Endothelial cell of umbilical vein (primary cell): ENCODE results near the gene CDK5RAP2. TPM values are rescaled to one million over a fixed set of nuclear protein-coding genes. Genes with fewer than 3 reads are reported as not detected.
"Not testable (repeated sequence)": the region's sequence is repeated elsewhere in the genome, so short reads cannot be mapped to it uniquely, and the experiment has no call there.

ENCODE experiments used
- BruUV-seq: library from RNA; stranded (reverse); fragments of 400-500 nt; replicated peaks from 2 replicates; lab custom pipeline; 2021; lab: Mats Ljungman, UMichigan
- CTCF ChIA-PET: fragments of 300-600, 350-600 bp; sonication (Branson Sonifier 250); formaldehyde crosslinking; loops from one replicate; lab custom pipeline; 2021; ENCODE audit warnings: antibody characterized with exemption, inconsistent platforms; lab: Charles Lee
- POLR2A ChIA-PET: fragments of 300-600, 350-600 bp; sonication (Branson Sonifier 250); formaldehyde crosslinking; loops from one replicate; lab custom pipeline; 2021; ENCODE audit warnings: antibody characterized with exemption, inconsistent platforms; lab: Charles Lee
- DNase-seq: peaks from one replicate; pipeline ENCODE4 v3.0.0-alpha.2; 2011; ENCODE audit warnings: low read depth, low spot score
- FAIRE-seq: peaks from 2 replicates; lab custom pipeline; 2011; peaks lifted over from hg19 to GRCh38; lab: Jason Lieb, UNC
- H2AFZ ChIP-seq: 2 replicates; pipeline ENCODE4 v1.6.0; 2012; ENCODE audit warnings: low read depth, low read length, control low read depth, inconsistent platforms
- H3K27ac ChIP-seq: 2 replicates; pipeline ENCODE4 v1.5.1; 2011; ENCODE audit warnings: low read depth, mild to moderate bottlenecking, control low read depth, low read length, moderate library complexity; ENCODE audit not compliant: insufficient read depth
- H3K27me3 ChIP-seq, 2 experiments: 2 replicates each; pipeline versions ENCODE4 v1.6.0 to v1.6.1; 2011; ENCODE audit warnings: low read length in 2 of 2, mixed read lengths in 1 of 2; ENCODE audit not compliant: control insufficient read depth in 2 of 2, insufficient read depth in 2 of 2
- H3K36me3 ChIP-seq, 2 experiments: 2 replicates in 1 of 2; 3 replicates in 1 of 2; pipeline ENCODE4 v1.5.1; 2011; ENCODE audit warnings: low read length in 2 of 2, mild to moderate bottlenecking in 1 of 2, moderate library complexity in 1 of 2; ENCODE audit not compliant: control insufficient read depth in 2 of 2, insufficient read depth in 2 of 2; ENCODE audit errors: extremely low read depth in 1 of 2
- H3K4me1 ChIP-seq: 3 replicates; pipeline ENCODE4 v1.5.1; 2011; ENCODE audit warnings: mild to moderate bottlenecking, low read length; ENCODE audit not compliant: control insufficient read depth, insufficient read depth; ENCODE audit errors: extremely low read depth
- H3K4me2 ChIP-seq: 2 replicates; pipeline ENCODE4 v1.6.1; 2011; ENCODE audit warnings: low read length, control low read depth, mixed read lengths; ENCODE audit not compliant: insufficient read depth
- H3K4me3 ChIP-seq, 3 experiments: fragments of 200-600 bp in 1 of 3; sonication (generic), shearing (Covaris generic) in 1 of 3; replicated peaks in 1 of 3; 2 replicates each; pipeline ENCODE4 v1.5.1; 2011 to 2016; ENCODE audit warnings: control low read depth in 3 of 3, low read length in 3 of 3, mild to moderate bottlenecking in 2 of 3, inconsistent platforms in 1 of 3, low read depth in 1 of 3, moderate library complexity in 1 of 3; ENCODE audit not compliant: insufficient read depth in 1 of 3
- H3K79me2 ChIP-seq: 2 replicates; pipeline ENCODE4 v1.6.0; 2012; ENCODE audit warnings: low read length, inconsistent platforms; ENCODE audit not compliant: control insufficient read depth, insufficient read depth
- H3K9ac ChIP-seq: replicated peaks from 2 replicates; pipeline ENCODE3; 2011; ENCODE audit warnings: low read length, control low read depth; ENCODE audit not compliant: insufficient read depth; ENCODE audit errors: extremely low read depth
- H3K9me1 ChIP-seq: replicated peaks from 3 replicates; pipeline ENCODE4 v1.6.0; 2011; ENCODE audit warnings: mild to moderate bottlenecking, low read length; ENCODE audit not compliant: control insufficient read depth, insufficient read depth; ENCODE audit errors: extremely low read depth
- H3K9me3 ChIP-seq: replicated peaks from 2 replicates; pipeline ENCODE4 v1.5.1; 2012; ENCODE audit warnings: low read length, inconsistent platforms; ENCODE audit not compliant: control insufficient read depth, insufficient read depth
- H4K20me1 ChIP-seq: replicated peaks from 2 replicates; pipeline ENCODE3; 2011; ENCODE audit warnings: mild to moderate bottlenecking, low read length; ENCODE audit not compliant: control insufficient read depth, insufficient read depth; ENCODE audit errors: extremely low read depth
- CTCF ChIP-seq, 2 donors: IDR thresholded peaks; 1 replicate in 1 of 2; 2 replicates in 1 of 2; pipeline ENCODE4 v1.5.1; 2011; ENCODE audit warnings: low read length in 2 of 2, mild to moderate bottlenecking in 2 of 2, moderate library complexity in 2 of 2, control low read depth in 1 of 2, inconsistent platforms in 1 of 2, low read depth in 1 of 2; ENCODE audit not compliant: insufficient read depth in 1 of 2; ENCODE audit errors: extremely low read depth in 1 of 2
- EZH2 ChIP-seq: IDR thresholded peaks from 2 replicates; pipeline ENCODE4 v1.6.1; 2012; ENCODE audit warnings: borderline replicate concordance, low read depth, mild to moderate bottlenecking, moderate library complexity, low read length, inconsistent platforms; ENCODE audit not compliant: severe bottlenecking
- FOS ChIP-seq: IDR thresholded peaks from 2 replicates; pipeline ENCODE4 v1.6.1; 2011; ENCODE audit warnings: mild to moderate bottlenecking, low read length, moderate library complexity, borderline replicate concordance; ENCODE audit not compliant: insufficient read depth
- GATA2 ChIP-seq: IDR thresholded peaks from 2 replicates; pipeline ENCODE4 v1.7.0; 2011; ENCODE audit warnings: low read depth, mild to moderate bottlenecking, moderate library complexity, mixed read lengths, low read length; ENCODE audit not compliant: insufficient read length, insufficient read depth
- JUN ChIP-seq: IDR thresholded peaks from 2 replicates; pipeline ENCODE4 v1.6.1; 2011; ENCODE audit warnings: borderline replicate concordance, low read depth; ENCODE audit not compliant: insufficient read length, insufficient read depth
- MAX ChIP-seq: IDR thresholded peaks from 2 replicates; pipeline ENCODE4 v1.6.1; 2011; ENCODE audit not compliant: insufficient read depth, insufficient read length
- MYC ChIP-seq: IDR thresholded peaks from one replicate; pipeline ENCODE4 v1.6.1; 2011; ENCODE audit warnings: mild to moderate bottlenecking, low read depth, low read length
- POLR2A ChIP-seq: IDR thresholded peaks from 2 replicates; pipeline ENCODE4 v1.6.1; 2012; ENCODE audit warnings: low read depth, mild to moderate bottlenecking, control low read depth, low read length
- dilution Hi-C: fragments of 300-500 bp; cut with MboI; formaldehyde crosslinking; loops from one replicate; pipeline ENCODE4 v1.15.0; 2019; ENCODE audit warnings: low sequenced_read_pairs; ENCODE audit not compliant: extremely low pct_ligation_motif_present
- intact Hi-C: fragments of 100-400 bp; cut with micrococcal nuclease; formaldehyde crosslinking; loops from one replicate; pipeline ENCODE4 v1.10.0; 2022
- polyA plus RNA-seq, 4 experiments: library from polyadenylated mRNA; depleted of rRNA in 3 of 4; stranded (reverse) in 3 of 4; unstranded in 1 of 4; fragments of >200 nt; gene quantifications; 2 replicates each; pipeline versions ENCODE4 v1.2.1 to v1.2.3, GENCODE V29; 2011 to 2012; ENCODE audit warnings: missing spikeins in 1 of 4
- total RNA-seq: library from RNA; stranded (reverse); gene quantifications from 2 replicates; pipeline ENCODE4 v1.2.3, GENCODE V29; 2021

Gene CDK5RAP2
- total and polyA plus RNA-seq, 2 donors (not counting 3 experiments of a cell fraction or from before 2014, with no cell fraction given), result 17.5 to 56.7 TPM

- ChIA-PET CTCF (interaction anchor here (0.9 kb wide), 1 partner anchor 19 kb away, joined by 3 read pairs; no protein-coding TSS in a partner anchor), POLR2A (no interaction called here)
- no peak for FAIRE-seq
- peaks cover 2% of the 10 kb centered on the region for H4K20me1 ChIP-seq
- dilution Hi-C loops, result no loop called here
- no peaks in the 10 kb centered on the region for H3K27me3 ChIP-seq
- H3K4me1 ChIP-seq, result no peaks in the 10 kb centered on the region
- no peak for DNase-seq
- no peak overlapping the region for H3K27ac ChIP-seq
- no peak overlapping the region for H2AFZ ChIP-seq
- no peaks in the 10 kb centered on the region for H3K9me1 ChIP-seq
- TF ChIP-seq JUN, result no peak
- TF ChIP-seq MAX, result no peak
- TF ChIP-seq EZH2, result no peak
- TF ChIP-seq GATA2, result no peak
- TF ChIP-seq POLR2A, result no peak
- TF ChIP-seq MYC, result no peak
- TF ChIP-seq CTCF (IDR thresholded peaks at IDR 0.05; ENCODE audit: extremely low read depth in 1 of 2, insufficient read depth in 1 of 2, low read depth in 1 of 2, low read length in 2 of 2), result no peak
- no peak for TF ChIP-seq FOS
- H3K9ac ChIP-seq, result no peak overlapping the region
- no TSS peak for BruUV-seq
- peaks cover 2% of the 10 kb centered on the region in 2 experiments for H3K36me3 ChIP-seq
- H3K9me3 ChIP-seq, result no peaks in the 10 kb centered on the region
- H3K4me3 ChIP-seq, result no peak overlapping the region
- H3K79me2 ChIP-seq, result peaks cover 17% of the 10 kb centered on the region
- H3K4me2 ChIP-seq, result no peak overlapping the region
- intact Hi-C loops, result no loop called here
These were observed 24.1 kb downstream of the CDK5RAP2 start for GRCh38 chr9:120555839-120556238.

- H4K20me1 ChIP-seq, H3K9me3 ChIP-seq, H3K4me1 ChIP-seq, H3K4me2 ChIP-seq, FAIRE-seq, H3K4me3 ChIP-seq, dilution Hi-C loops, POLR2A ChIA-PET, H3K27ac ChIP-seq, H3K36me3 ChIP-seq, H3K27me3 ChIP-seq, H3K9me1 ChIP-seq, DNase-seq, BruUV-seq, H2AFZ ChIP-seq, CTCF ChIA-PET, intact Hi-C loops, H3K9ac ChIP-seq: not testable (repeated sequence)
- H3K79me2 ChIP-seq, result peaks cover 10% of the 10 kb centered on the region
These were observed 27.7 kb downstream of the CDK5RAP2 start for GRCh38 chr9:120552210-120552704.
